HL-60/S4 treated with phorbol 12-myristate 13-acetate at 8.2 ng/mL for 4 days and 3 days (cell line): ENCODE measurements around the gene RAET1L.

Experiments used
- in situ Hi-C: fragments of 300-500 bp; cut with MboI; formaldehyde crosslinking; loops from 2 replicates; pipeline ENCODE4 v1.15.0; 2022; ENCODE audit warnings: low sequenced_read_pairs

The RAET1L gene

DNA sequence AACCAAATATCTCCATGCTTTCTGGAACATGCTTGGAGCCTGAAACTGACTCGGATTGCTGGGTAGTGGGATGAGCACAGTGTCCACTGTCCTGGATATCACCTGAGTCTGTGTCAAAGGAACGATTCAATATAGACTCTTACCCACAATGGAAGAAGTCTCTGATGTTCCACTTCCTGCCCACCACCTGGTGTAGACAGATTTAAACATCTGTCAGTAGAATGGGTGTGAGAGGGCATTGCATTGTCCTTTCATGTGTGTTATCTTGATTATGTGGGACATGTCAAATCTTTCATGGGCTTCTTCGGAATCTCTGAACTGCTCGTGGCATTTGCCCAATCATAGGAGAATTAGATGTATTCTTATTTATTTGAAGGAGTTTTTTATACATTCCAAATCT is 22.8 kb upstream of the RAET1L start:
- in situ Hi-C loops: no loop called here

DNA sequence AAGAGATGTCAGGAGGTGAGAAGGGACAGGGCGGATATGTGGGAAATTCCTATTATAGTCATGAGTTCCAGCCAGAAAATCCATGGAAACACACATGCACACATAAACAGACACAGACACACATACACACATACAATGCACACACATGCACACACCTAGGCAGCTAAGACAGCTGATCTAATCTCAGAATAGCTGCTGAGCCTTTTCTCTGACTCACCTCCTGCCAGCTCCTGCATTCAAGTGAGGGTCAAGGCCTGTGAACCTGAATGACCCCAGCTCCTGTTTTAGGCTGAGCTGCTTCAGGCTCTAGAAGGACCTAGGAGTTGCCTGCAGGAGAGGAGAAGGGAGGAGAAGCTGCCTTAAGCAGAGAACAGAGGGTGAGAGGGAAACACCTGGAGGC is 21.6 kb upstream of the RAET1L start:
- in situ Hi-C loops: no loop called here

DNA sequence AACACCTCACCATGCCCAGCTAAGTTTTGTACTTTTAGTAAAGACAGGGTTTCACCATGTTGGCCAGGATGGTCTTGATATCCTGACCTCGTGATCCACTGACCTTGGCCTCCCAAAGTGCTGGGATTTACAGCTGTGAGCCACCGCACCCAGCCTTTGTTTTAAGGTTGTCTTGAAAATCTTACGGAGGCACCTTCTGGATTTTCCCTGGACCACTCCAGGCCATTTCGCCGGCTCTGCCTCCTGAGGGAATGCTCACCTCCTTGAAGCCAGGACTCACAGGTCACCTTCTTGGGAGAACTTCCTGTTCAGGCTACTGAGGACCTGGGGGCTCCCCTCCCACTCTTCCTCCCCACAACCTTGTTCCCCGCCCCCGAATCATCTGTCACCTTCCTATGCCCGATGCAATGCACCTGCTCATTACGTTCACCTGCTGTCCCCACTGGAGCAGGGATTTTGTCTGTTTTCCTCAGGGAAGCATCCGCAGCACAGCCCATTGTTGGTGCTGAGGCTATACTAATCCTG is 19.4 kb upstream of the RAET1L start:
- in situ Hi-C loops: no loop called here

DNA sequence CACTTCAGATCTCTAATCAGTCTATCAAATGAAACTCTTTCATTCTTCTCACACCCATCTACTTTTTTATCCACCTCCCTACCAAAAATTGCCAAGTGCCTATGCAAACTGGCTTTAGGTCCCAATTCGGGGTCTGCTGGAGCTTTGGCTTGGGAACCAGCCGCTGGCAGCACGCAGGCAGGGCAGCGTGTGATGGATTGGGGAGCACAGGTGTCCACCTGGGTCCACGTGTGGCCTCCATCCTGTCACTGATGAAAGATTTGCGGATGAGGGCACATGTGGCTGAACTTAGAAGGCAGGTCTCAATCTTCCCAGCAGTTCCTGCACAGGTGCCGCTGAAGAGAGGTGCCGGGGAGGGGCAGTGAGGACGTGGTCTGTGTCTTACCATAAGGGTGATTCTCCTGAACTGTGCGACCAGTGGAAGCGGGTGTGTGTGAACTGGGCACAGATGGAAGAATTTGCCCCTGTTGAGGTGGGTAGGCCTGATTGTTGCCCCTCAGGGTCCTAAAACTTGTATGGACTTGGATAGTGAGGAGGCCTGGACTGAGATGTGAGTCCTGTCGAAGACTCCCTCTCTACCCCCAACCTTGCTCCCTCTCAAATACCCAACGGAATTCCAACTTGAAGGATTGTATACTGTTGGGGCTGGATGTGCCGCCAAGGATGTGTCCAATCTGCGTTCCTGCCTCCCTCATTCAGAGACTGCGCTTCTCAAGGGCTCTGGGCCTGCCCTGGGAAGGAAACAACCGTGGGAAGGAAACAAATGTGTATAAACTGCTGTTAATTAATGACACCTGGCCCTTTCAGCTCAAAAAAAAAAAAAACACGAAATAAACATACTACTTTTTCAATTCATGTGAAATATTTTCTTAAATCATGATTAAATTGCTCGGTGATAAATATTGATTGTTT is 18.4 kb upstream of the RAET1L start:
- in situ Hi-C loops: no loop called here

DNA sequence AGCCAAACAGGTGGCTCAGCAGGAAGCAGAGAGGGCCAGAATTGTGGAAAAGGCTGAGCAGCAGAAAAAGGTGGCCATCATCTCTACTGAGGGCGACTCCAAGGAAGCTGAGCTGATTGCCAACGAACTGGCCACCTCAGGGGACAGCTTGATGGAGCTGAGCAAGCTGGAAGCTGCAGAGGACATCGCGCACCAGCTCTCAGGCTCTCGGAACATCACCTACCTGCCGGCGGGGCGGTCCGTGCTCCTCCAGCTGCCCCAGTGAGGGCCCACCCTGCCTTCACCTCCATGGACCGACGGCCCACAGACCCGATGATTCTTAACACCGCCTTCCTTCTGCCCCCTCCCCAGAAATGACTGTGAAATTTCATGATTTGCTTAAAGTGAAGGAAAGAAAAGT is 17.8 kb upstream of the RAET1L start:
- in situ Hi-C loops: no loop called here

DNA sequence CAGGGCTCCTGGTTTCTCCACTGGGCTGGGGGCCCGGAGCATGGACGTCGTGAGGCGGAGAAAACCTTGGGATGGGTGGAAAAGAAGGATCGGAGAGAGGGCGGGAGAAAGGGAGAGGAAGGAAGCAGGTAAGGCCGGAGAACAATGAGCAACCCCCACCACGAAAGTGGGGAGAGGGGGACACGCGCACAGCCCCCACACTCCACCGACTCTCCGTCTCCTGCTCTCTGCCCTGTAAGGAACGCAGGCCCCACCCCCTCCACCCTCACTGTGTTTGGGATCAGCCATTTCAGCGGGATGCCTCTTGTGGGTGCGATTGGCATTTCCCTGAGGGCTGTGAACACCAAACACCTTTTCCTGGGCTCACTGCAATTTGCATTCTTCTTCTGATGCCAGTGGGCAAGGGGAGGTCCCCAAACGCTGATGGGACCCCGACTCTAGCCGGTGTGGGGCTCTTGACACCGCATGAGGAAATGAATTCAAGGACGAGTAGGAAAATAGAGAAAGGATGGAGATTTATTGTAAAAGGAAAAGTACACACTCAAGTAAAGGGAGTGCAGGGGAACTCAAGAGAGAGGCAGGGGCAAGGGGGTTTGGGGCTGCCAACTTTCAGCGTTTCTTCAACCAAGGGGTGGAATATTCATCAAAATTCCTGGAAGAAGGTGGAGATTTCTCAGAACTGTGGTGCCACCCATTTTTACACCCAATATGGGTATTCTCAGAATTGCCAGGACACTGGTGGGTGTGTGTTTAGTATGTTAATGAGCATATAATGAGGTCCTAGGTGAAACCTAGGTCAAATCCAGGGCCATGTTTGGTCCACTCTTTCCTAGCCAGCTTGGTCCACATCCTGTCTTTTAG is 13.1 kb upstream of the RAET1L start:
- in situ Hi-C loops: no loop called here

DNA sequence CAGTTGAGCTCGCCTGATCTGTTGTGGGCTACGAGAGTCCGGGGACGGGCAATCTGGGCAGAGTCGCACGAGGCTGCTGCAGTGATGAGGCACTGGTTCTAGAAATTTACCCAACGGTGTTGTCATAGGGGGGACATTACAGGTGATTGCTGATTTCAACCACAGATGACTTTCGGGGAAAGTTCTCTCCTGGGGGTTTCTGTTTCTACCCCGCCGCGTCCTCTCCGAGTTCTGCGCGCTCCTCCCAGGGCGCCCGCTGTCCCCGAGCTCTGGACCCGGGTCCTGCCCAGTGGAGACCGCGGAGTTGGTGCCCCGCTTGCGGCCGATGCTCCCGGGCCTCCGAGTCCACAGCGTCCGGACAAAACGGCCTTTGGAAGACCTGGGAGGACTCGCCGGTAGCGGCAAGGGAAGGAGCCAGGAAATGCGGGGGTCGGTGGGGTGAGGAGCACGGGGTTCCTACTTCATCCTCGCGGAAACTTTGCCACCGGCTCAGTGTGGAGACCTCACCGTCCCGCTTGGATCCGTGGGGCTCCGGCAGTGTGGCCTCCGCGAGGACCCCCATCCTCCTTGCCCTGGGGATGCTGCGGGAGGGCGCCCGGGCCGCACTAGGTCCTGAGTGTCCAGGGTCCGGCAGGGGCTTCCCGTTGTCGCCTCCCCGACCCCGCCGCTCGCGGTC is 12.3 kb upstream of the RAET1L start:
- in situ Hi-C loops: no loop called here

DNA sequence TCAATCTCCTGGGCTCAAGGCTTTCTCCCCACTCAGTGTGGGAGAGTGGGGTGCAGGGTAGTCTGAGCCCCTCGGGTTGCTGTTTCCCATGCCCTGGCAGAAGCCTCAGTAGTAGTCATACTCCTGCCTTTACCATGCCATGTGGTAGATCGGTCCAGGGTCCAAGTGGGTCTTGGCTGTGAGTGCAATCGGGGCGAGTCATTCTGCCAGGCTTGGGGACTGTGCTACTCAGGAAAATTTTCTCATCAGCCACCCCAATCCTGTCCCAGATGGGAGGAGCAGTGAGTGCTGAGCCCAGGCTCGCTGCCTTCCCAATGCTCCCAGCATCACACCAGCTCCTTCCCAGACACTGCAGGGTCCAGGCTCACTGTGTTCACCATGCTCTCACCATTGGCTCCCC is 10.7 kb upstream of the RAET1L start:
- in situ Hi-C loops: no loop called here

DNA sequence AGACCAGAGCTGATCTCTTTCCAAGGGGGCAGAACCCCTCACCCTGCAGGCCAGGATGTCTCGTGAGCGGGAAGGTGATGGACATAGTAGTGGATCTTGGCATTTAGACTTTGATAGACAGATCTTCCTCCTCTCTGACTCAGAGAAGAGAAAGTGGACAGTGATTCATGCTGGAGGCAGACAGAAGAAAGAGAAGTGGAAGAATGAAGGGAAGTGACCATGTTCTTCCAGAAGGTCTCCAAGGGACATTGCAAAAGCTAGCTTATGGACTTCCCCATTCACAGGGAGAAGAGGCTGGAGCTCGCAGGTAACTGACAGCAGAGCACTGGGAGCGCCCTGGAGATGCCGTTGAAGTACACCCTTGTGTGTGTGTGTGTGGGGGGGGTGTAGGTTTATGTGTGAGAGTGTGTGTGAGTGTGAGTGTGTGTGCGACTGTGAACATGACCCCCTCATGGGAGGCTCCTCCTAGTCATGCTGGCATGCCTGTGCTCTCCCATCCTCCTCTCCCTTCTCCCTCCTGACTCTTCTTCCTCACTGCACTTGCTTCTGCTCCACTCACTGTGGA is 8.0 kb upstream of the RAET1L start:
- in situ Hi-C loops: no loop called here

DNA sequence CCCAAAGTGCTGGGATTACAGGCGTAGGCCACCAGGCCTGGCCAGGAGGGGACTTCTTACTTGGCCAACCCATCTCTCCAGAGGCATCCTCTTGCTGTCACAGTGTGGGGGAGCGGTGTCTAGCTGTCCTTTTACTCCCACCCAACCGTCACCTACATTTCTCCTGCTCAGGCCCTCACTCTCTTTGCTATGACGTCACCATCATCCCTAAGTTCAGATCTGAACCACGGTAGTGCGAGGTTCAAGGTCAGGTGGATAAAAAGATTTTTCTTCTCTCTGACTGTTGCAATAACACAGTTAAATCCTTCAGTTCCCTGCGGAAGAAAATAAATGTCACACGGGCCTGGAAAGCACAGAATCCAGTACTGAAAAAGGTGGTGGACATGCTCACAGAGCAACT is 7.3 kb upstream of the RAET1L start:
- in situ Hi-C loops: no loop called here

DNA sequence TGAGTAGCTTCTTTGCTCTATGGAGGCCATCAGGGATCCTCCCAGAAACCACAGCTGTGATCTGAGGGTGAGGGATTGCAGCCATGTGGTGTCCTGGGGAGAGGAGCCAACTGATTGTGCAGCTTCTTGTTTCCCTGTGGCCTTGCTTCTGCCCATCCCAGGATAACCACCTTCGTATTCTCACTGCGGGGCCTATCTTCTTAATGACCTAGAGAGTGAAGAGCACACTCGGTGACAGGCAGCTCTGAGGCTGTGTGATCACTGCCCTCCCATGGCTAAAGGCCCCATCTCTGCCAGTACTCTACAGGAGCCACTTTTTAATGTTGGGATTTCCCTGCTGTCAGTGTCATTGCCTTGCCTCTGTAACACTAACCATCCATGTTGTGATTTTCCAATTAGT is 5.3 kb upstream of the RAET1L start:
- in situ Hi-C loops: no loop called here

DNA sequence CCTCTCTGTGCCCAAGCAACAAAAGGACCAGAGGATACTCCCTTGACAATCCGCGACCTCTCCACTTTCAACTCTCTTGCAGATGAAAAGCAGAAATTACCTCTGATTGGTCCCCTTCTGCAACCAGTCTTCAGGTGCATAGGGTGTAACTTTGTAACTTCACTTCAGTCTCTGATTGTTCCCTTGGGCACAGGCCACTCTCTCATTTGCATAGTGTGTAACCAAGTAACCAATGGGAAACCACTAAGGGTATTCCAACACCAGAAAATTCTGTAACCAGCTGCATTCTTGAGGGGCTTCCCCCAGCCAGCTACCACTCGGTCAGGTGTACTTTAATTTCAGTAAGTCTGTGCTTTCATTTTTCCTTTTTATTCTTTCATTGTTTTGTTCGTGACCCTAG is 4.4 kb upstream of the RAET1L start:
- in situ Hi-C loops: no loop called here

DNA sequence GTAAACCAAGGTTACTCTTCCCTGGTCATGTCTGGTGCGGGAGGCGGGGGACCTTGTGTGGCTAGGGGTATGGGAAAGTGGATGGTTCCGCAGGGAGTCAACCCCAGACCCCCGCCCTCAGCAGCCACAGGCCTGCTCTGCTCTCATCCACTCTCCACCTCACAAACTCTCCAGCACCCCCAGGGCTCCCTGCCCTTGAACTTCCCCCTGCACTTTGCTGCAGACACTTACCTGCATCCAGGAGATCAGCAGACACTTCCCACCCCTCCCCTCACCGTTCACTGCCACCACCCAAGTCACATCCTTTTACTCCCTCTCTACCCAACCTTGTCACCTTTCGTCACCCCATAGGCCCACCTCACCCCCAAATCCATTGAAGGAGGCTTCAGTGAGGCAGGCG is 3.9 kb upstream of the RAET1L start:
- in situ Hi-C loops: no loop called here

DNA sequence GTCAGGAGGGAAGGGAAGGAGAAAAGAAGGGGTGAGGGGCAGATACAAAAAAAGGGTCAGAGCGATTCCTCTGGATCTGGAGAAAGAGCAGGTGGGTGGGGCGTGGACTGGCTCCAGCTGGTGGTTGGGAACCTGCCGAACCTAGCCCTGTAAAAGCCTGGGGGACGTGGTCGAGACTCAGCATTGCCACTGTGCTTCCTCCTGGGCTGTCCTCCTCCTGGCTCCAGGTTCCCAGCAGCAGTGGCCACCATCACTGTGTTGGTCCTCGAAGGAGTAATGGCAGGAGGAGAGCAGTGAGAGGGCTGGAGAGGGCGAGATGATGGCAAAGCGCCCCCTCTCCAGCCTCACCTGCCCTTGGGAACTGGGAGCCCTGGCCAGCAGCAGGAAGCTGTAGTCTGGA is 3.5 kb upstream of the RAET1L start:
- in situ Hi-C loops: no loop called here

DNA sequence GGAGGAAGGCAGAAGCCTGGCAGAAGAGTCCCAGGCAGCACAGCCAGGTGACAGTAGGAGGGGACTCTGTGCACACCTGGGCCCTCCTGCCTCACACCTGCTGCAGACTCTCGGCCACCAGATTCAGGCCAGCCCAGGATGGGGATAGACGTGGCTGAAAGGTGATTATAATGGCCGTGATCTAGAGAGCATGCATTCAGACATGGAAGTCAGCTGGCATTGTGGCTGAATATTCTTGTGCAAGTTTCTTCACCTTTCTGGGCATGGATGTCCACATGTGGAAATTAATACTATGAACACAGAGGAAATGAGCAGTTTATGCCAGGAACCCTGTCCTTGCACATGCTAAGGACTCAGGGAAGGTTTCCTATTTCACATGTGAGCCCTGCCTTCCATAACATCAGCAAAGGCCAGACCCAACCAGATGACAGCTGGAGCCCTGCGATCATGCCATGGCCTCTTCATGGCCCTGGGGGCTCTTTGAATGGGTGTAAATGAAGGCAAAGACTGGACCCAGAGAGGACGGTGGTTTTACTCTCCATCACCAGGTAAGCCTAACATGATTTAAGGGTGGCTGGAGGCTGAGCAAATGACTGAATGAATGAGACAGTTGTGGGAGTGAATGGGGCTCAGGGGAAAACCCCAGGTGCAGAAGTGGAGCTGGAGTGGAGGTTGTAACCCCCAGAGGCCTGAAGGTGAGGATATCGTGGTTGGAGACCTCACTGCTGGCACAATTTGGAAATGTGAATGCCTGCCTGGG is 2.7 kb upstream of the RAET1L start:
- in situ Hi-C loops: no loop called here

DNA sequence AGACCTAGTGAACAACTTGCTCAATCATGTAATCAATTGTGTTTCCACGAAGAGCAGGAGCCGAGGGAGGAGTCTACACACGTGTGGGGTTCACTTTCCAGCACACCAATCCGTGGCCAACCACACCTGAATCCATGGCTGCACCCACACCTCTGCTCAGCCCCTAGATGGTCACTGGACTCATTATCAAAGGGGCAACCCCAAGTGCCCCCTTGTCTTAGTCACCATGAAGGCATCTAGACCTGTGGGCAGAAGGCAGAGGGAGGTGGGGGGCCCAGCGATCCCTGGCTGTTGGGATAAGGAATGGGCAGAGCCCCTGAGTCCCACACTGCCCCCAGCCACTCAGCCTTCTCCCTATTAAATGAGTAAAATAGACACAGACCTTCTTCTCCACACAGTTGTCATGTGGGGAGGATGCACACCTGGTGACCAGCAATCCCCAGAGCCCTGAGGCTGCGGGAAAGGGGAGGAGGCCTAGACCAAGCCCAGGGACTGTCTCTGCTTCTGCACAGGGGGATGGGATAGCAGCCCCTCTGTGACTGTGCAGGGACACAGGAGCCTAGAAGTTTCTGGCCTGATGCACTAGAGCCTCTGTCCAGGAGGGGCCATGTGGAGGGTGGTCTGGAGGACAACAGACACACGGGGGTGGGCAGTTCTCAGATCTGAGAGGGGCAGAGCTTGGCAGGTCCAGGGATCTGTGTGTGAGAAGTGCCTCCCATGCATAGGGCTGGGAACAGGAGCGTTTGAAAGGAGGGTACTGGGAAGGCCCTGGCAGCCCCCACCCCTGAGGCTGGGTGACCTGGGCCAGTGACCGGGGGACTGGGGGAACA is 1.9 kb upstream of the RAET1L start:
- in situ Hi-C loops: no loop called here

DNA sequence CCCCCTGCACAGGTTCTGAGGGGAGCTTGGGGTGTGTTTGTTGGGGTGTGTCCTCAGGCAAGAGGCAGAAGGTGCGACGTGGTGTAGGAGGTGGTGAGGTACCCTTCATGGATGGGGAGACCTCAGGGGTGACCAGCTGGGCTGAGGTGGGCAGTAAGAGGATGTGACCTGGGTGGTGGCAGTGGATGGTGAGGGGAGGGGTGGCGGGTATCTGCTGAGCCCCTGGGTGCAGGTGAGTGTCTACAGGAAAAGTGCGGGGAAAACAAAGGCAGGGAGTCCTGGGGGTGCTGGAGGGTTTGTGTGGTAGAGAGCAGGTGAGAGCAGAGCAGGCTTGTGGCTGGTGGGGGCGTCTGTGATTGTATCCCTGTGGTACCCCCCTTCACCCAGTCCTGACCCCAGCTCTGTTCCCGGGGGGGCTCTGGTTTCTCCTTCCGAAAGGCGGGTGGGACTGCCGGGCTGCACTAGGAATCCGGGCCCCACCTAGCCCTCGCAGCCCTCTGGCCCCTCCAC is 631 bp downstream of the RAET1L start:
- in situ Hi-C loops: loop anchor here (25.0 kb wide), 1 partner anchor 187 kb away; no protein-coding TSS in a partner anchor

DNA sequence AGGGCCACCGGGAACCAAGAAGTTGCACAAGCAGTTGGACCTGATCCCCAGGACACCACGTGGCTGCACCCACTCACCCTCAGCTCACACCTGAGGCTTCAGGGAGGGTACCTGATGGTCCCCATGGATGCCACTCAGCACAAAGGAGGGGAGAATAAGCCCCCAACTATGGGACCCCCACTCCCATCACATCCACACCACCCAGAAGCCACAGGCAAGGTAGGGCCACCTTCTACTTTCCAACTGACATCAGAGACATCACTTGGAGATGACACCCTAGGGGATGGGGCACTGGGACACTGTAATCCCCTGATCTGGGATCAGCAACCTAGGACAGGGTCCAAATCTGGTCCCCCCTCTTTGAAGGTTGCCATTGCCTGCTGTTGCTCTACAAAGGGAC is 1.3 kb downstream of the RAET1L start:
- in situ Hi-C loops: loop anchor here (25.0 kb wide), 1 partner anchor 187 kb away; no protein-coding TSS in a partner anchor

DNA sequence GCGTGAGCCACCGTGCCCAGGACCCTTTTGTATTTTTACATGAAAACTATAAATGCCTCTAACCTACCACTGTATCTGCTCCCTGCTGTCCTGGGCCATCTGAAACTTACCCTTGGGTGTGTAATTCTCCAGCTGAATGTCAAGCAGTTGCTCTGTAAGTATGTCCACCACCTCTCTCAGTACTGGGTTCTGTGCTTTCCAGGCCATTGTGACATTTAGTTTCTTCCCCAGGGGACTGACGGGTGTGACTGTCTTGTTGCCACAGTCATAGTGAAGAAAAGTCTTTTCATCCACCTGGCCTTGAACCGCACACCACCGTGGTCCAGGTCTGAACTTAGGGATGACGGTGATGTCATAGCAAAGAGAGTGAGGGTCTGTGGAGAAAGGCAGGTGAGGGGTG is 3.5 kb downstream of the RAET1L start:
- in situ Hi-C loops: loop anchor here (25.0 kb wide), 1 partner anchor 185 kb away; no protein-coding TSS in a partner anchor
